GM18502 (cell line): ENCODE measurements around the gene CPXM2.

Source experiments
- ATAC-seq: cut with Tn5 transposase; IDR thresholded peaks from one replicate; pipeline ENCODE4 v1.9.1; 2021; ENCODE audit warnings: mild to moderate bottlenecking; ENCODE audit not compliant: unreplicated experiment, poor library complexity

Gene CPXM2

GRCh38 chr10:123804716-123805115 lies 86.9 kb downstream of the CPXM2 start:
- ATAC-seq: no peak

GRCh38 chr10:123800821-123801220 lies 90.8 kb downstream of the CPXM2 start:
- no peak for ATAC-seq

GRCh38 chr10:123800289-123800688 lies 91.3 kb downstream of the CPXM2 start:
- ATAC-seq: no peak

- no peak for ATAC-seq
Measured at GRCh38 chr10:123798856-123799255, 92.8 kb downstream of the CPXM2 start.

- ATAC-seq: no peak
Measured at GRCh38 chr10:123797813-123798212, 93.8 kb downstream of the CPXM2 start.

GRCh38 chr10:123796736-123797135 lies 94.9 kb downstream of the CPXM2 start:
- no peak for ATAC-seq

GRCh38 chr10:123795846-123796590 lies 95.6 kb downstream of the CPXM2 start:
- ATAC-seq: no peak

- no peak for ATAC-seq
Measured at GRCh38 chr10:123795196-123795780, 96.3 kb downstream of the CPXM2 start.

- ATAC-seq: no peak
Measured at GRCh38 chr10:123792248-123792978, 99.2 kb downstream of the CPXM2 start.

GRCh38 chr10:123790132-123790885 lies 101.3 kb downstream of the CPXM2 start:
- no peak for ATAC-seq

- ATAC-seq: no peak
Measured at GRCh38 chr10:123788981-123789380, 102.6 kb downstream of the CPXM2 start.

GRCh38 chr10:123787566-123787965 lies 104.0 kb downstream of the CPXM2 start:
- ATAC-seq: no peak

- no peak for ATAC-seq
Measured at GRCh38 chr10:123786896-123787295, 104.7 kb downstream of the CPXM2 start.

GRCh38 chr10:123786306-123786705 lies 105.3 kb downstream of the CPXM2 start:
- ATAC-seq: no peak

- no peak for ATAC-seq
Measured at GRCh38 chr10:123784646-123785045, 107.0 kb downstream of the CPXM2 start.

GRCh38 chr10:123784216-123784615 lies 107.4 kb downstream of the CPXM2 start:
- ATAC-seq: no peak

- ATAC-seq: no peak
Measured at GRCh38 chr10:123783296-123783695, 108.3 kb downstream of the CPXM2 start.

- ATAC-seq: no peak
Measured at GRCh38 chr10:123782549-123782948, 109.1 kb downstream of the CPXM2 start.

GRCh38 chr10:123781956-123782500 lies 109.6 kb downstream of the CPXM2 start:
- no peak for ATAC-seq

GRCh38 chr10:123781324-123781900 lies 110.2 kb downstream of the CPXM2 start:
- ATAC-seq: no peak
